Stimulated activated CD8-positive, alpha-beta memory T cell treated with anti-CD3 and anti-CD28 coated beads, Interleukin-15, amount 100 ng/mL, for 24 hours (primary cell): ENCODE results near the gene ASCC1.

Source experiments
- DNase-seq: peaks from one replicate; pipeline ENCODE4 v3.0.0-alpha.2; 2020; ENCODE audit warnings: low read depth

Gene ASCC1

GRCh38 chr10:72097448-72098300 is 118.4 kb downstream of the ASCC1 start:
- no peak for DNase-seq

GRCh38 chr10:72096115-72097000 is 119.7 kb downstream of the ASCC1 start:
- DNase-seq = no peak

DNA sequence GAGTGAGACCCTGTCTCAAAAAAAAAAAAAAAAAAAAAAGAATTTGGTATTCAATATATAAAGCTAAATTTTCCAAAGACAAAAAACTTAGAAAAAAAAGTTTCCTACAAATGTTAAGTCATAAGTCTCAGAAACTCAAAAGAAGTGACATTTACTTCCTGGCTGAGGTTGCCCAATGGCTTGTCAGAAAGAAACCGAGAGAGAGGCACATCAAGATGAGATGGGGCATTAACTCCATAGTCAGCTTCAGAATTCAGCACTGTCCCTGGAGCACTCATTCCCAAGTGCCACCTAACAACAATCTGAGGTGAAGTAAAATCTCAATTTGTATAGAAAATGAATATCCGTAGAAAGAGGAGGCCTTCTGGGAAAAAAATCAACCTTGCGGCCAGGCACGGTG is 120.9 kb downstream of the ASCC1 start:
- no peak for DNase-seq

DNA sequence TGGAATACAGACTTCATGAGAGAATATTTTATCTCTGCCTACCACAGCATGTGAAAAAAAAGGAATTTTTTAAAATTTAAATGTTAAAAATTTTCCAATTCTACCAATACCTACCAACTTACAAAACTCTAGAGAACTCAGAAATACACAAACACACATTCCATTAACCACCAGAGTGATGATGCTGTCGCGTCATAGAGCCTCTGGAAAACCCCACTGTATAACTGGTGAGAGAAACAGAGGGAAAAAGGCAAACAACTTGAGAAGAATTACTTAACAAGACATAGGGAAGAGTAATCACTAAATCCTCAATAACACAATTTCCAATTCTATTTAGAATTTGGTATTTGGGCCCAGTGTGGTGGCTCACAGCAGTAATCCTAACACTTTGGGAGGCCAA is 121.5 kb downstream of the ASCC1 start:
- DNase-seq = no peak

DNA sequence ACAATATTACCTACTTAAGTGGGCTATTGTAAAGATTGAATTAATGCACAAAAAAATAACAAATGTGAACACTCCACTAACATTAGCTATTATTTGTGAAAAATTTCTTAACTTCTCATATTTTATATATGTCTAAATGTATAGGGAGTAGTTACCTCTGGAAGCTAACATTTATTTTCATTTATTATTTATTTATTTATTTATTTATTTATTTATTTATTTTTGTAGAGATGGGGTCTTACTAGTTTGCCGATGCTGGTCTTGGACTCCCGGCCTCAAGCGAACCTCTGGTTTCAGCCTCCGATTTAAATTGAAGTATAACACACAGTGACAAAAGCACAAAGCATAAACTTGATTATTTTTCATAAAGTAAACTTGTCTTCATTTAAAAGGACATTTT is 122.6 kb downstream of the ASCC1 start:
- DNase-seq = no peak

- no peak for DNase-seq
Observed at GRCh38 chr10:72092987-72093386, 123.1 kb downstream of the ASCC1 start.

- no peak for DNase-seq
Observed at GRCh38 chr10:72092171-72092924, 123.7 kb downstream of the ASCC1 start.

DNA sequence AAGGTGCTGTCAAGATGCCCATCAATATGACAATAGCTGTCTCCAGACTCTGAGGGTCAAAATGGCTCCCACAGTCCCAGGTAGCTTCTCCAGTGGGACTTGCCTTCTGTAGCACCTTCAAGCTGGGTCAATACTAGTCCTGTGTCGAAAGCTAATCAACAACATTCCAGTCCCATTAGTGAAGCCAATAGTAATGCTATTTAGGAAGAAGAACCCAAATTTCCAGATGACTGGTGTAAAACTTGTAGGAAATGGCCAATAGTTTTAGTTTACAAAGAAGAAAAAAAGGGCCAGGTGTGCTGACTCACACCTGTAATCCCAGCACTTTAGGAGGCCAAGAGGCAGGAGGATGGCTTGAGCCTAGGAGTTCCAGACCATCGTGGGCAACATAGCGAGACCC is 125.8 kb downstream of the ASCC1 start:
- no peak for DNase-seq

DNA sequence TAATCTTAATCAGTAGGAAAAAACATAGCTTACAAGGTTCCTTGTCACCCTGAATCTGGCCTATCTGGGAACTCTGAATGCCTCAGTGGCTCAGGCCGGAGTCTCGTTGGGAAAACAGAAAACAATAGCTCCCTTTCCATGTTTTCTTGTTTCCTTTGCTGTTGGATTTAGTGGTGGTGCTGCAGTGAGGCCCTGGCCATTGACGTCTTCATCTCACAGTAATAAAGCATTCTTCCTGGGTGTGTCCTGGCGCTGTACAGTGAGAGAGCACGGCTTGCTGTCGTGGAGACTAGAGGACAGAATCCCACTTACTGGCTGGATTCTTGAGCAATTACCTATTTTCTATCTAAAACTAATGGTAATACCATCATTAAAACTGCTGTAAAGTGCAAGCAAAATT is 126.5 kb downstream of the ASCC1 start:
- DNase-seq = no peak

DNA sequence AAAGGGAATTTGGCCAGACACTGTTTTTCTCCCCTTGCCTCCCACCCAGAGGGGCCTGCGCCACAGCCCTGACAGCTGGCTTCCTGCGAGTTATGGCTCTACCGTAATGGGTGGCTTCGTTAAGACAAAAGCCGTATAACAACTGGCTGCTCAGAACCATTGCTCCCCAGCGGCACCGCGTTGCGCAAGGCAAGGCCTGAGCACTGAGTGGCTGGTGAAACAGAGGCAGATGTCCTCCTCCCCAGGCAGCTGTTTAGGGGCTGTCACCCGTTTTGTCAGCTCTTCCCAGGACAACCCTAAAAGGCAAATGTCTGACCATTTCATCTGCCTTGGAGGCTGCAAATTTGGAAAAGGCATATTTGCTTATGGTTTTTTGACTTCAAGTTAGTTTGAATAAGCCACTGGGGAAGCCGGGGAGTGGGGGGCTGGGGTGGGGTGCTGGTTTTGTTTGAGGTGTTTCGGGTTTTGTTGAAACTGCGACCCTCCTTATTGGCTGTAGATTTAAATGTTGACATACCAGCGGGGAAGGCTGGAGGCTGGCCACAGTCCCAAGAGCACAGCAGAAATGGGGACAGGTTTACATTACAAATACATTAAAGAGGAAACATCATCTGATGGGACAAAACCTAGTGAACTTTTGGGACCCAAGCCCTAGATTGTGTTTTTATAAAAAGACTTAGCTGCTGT is 127.0 kb downstream of the ASCC1 start:
- DNase-seq = no peak

DNA sequence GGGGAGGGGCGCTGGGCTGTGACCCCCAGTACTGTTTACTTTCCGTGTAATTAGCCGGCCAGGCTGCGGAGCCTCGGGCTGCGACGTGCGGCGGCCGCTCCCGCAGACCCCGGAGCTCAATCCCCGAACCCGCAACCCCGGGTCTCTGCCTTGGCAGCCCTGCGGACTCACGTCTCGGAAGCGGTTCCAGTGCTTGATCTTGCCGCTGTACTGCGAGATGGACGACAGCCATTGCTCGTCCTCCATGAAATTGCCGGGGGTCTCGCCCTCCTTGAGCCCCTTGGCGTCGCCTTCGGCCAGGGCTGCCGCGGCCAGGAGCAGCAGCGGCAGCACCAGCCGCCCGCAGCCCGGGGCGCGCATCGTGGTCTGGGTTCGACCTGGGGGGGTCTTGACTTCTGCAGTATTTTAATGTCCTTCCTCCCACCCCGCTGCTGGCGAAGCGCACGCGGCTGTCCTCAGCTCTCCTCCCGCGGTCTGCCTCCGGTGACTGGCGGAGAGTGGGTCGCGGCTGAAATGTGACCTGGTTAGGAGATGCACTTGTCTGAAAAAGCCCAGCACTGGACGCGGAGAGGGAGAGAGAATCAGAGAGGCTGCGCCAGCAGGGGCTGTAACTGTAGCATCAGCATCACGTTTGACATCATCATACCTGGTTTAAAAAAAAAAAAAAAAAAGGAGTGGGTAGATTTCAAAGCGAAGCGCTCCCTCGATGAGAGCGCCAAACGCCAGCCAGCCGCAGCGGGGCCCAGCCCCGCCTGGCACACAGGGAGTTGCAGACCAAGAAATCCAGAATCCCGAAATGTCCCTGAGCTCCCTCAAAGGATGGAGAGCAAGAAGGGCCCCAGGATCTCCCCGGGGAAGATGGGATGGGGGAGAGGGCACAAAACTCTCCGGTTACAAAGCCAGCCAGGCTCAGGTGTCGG is 127.8 kb downstream of the ASCC1 start, which contains the start of gene SPOCK2:
Gene SPOCK2, minus strand, starts transcription at position 583 of the 920 bp plus-strand sequence. Its CDS starts 223 bp downstream, at position 360.
- DNase-seq = no peak

- no peak for DNase-seq
Observed at GRCh38 chr10:72087392-72087968, 128.6 kb downstream of the ASCC1 start.

- DNase-seq = no peak
Observed at GRCh38 chr10:72086466-72087391, 129.3 kb downstream of the ASCC1 start.

GRCh38 chr10:72085864-72086465 is 130.1 kb downstream of the ASCC1 start:
- DNase-seq = no peak

DNA sequence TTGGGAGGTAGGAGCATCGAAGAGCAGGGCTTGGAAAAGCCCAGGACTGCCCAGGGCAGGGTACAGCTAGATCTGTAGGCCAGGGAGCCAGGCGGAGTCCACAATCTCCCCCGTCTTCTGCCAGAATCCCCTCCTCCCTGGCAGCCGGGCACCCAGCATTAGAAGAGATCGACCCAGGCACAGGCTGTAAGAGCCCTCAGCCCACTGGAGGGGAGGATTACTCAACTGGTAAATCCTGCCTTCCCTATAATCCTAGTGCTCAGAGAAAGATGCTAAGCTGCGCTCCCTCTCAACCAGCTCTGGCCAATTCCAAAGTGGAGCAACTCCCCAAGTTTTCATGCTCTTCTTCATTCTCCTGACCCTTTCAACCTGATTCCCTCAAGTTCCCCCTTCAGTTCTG is 130.9 kb downstream of the ASCC1 start:
- no peak for DNase-seq

DNA sequence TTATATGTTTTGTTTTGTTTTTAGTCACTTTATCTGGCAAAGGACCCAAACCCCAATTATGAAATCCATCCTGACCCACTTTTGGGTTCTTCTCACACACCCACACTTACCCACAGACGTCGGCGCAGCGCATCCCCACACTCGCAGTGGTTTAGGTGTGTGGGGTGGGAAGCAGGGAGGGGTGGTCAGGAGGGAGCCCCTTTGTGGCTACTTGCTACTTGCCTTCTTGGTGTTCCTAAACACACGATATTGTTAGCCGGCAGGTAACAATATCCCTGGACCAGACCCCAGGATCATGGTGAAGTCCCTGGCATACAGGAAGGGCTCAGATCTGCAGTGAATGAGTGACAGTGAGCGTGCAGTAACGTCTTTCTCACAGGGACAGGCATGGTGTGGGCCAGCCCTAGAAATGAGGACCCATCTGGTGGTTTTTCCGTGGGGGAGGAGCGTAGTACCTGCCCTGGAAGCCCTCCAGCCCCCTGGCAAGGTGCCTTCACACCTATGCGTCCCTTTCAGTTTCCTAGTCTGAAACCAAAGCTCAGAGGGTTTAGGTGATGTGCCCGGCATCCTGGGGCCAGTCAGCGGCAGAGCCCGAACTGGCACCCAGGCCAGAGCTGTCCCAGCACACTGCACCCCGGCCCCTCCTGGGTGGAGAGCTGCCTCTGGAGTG is 132.2 kb downstream of the ASCC1 start:
- DNase-seq = no peak

GRCh38 chr10:72082856-72083789 is 133.0 kb downstream of the ASCC1 start:
- DNase-seq = no peak
